T-helper 17 cell (primary cell): ENCODE results near the gene STRC. TPM values are rescaled to one million over a fixed set of nuclear protein-coding genes. Genes with fewer than 3 reads are reported as not detected.
"Not testable (repeated sequence)": the region's sequence is repeated elsewhere in the genome, so short reads cannot be mapped to it uniquely, and the experiment has no call there.

Experiments used
- ATAC-seq: fragments of 150-1000 bp; cut with Tn5 transposase; 2 replicates; pipeline ENCODE4 v1.10.0; 2021; ENCODE audit warnings: mild to moderate bottlenecking, moderate library complexity
- DNase-seq, 3 donors: peaks; one replicate each; pipeline versions ENCODE4 v3.0.0 to v3.0.0-alpha.2; 2020 to 2021
- H3K9me3 ChIP-seq: one replicate; pipeline ENCODE4 v1.7.0; 2013; ENCODE audit warnings: low read length, mild to moderate bottlenecking; ENCODE audit not compliant: control insufficient read depth, poor library complexity, severe bottlenecking
- H3K27ac Mint-ChIP-seq: one replicate; pipeline ENCODE4 v1.8.0; 2022; ENCODE audit warnings: mild to moderate bottlenecking, moderate library complexity, mixed read lengths
- H3K27me3 Mint-ChIP-seq: one replicate; pipeline ENCODE4 v1.8.0; 2022; ENCODE audit warnings: mixed read lengths
- H3K36me3 Mint-ChIP-seq: one replicate; pipeline ENCODE4 v1.8.0; 2022; ENCODE audit warnings: low read depth, mixed read lengths
- H3K4me1 Mint-ChIP-seq: one replicate; pipeline ENCODE4 v1.8.0; 2022; ENCODE audit warnings: mild to moderate bottlenecking, mixed read lengths
- H3K4me3 Mint-ChIP-seq: one replicate; pipeline ENCODE4 v1.8.0; 2022; ENCODE audit warnings: mild to moderate bottlenecking, moderate library complexity, mixed read lengths
- total RNA-seq, 4 donors: library from RNA in 2 of 4; stranded (reverse) in 2 of 4; gene quantifications; one replicate each; pipeline ENCODE4 v1.2.3 and lab custom pipeline; 2022 to 2026

Gene STRC
- total RNA-seq, 2 donors from 2014 or later = 1.8 TPM

DNA sequence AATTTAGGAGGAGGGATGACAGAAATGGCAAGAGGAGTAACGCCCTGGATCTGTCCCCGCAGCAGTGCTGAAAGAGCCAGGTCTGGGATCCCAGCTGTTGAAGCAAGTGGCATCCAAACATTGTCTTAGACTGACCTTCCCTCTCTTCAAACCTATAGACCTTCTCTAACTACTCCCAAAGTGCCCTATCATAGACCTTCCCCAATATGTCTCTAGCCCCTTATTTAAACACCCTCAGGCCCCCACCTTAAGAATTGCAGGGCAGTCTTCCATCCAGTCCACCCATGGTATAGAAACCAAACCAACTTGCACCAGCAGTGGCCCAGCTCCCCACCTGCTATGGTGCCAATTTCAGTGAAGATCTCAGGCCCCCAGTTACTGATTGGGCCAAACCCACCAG, 18.4 kb downstream of the STRC start:
- H3K36me3 Mint-ChIP-seq, H3K4me1 Mint-ChIP-seq, H3K4me3 Mint-ChIP-seq, DNase-seq, H3K27ac Mint-ChIP-seq, ATAC-seq, H3K9me3 ChIP-seq: not testable (repeated sequence)
- H3K27me3 Mint-ChIP-seq = peaks cover 52% of the 10 kb centered on the region

DNA sequence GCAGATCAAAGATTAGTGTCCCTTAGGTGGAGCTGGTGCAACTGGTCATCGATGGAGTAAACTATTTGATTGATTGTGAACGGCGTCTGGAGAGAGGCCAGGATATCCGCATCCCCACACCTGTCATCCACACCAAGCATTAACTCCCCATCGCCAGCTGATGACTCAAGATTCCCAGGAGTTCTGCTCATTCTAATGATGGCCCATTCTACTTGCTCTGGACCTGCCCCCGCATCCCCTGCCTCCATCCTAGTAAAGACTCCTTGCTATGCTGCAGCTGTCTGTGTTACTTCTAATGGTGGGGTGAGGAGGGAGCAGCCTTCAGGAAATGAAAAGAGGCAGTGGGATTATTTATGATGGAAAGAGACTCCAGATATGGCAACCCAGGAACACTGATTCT, 19.5 kb downstream of the STRC start:
- not testable (repeated sequence) for ATAC-seq, H3K27ac Mint-ChIP-seq, H3K36me3 Mint-ChIP-seq, DNase-seq, H3K4me3 Mint-ChIP-seq, H3K9me3 ChIP-seq, H3K4me1 Mint-ChIP-seq
- H3K27me3 Mint-ChIP-seq = peaks cover 45% of the 10 kb centered on the region

DNA sequence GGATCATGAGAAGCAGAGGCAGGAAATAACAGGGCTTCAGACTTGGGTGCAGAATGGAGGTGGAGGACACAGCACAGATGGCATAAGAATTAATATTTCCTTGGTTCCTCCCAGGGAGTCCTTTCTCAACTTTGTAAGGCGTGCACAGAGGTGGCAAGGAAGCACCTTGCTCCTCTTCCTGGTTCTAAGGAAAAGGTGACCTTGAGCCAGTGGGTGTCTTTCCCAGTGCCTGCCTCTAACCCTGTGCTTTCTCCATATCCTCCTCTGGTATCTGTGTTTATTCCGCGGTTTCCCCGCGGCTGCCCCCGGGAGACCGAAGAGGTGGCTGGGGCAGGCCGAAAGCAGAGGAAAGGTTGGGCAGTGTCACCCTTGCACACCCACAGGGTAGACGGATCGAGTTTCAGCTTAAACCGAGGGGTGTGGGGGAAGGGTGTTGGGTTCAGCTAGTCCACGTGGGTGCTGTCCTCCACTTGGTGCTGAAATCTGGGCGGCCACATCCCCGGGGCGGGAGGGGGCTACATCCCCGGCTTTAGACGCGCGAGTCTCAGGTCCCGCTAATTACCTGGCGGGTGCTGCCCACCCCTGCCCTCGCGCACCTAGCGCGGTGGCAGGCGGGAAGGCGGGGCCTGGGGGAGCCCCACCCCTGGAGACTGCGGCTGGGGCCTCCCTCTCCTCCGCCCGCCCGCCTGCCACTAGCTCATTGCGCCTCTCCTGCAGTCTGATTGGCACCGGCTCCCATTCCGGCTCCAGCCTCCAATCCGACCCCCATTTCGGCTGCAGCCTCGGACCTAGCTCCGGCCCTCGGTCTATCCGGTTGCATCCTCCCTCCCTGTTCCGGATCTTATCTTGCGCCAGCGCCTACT, 25.0 kb downstream of the STRC start, which contains the start of gene CKMT1B:
Gene CKMT1B (plus strand): TSS at position 700 of the 863 bp plus-strand sequence. CDS start 192 bp downstream, outside the sequence.
- H3K4me1 Mint-ChIP-seq, H3K9me3 ChIP-seq, H3K4me3 Mint-ChIP-seq, H3K27ac Mint-ChIP-seq, H3K36me3 Mint-ChIP-seq, DNase-seq: not testable (repeated sequence)
- peaks cover 18% of the 10 kb centered on the region for H3K27me3 Mint-ChIP-seq
- ATAC-seq = peak; percentile 15

DNA sequence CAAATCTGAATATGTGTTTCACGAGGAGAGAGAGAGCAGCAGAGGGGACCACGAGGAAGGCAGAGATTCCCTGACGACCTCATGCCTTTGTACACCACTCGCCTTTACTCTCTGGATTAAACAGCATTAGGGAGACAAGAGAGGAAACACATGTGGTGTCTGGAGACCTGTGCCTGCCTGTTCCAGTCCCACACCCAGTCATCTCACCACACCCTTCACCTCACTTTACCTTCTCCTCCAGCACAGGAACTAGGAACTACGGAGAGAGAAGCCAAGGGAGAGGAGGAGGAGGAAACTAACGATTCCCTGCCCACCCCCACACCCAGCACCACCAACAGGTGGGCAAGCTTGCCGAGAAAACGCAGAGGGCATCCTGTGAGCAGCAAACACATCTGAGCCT, 25.8 kb downstream of the STRC start:
- not testable (repeated sequence) for H3K27ac Mint-ChIP-seq, ATAC-seq, H3K4me3 Mint-ChIP-seq, H3K36me3 Mint-ChIP-seq, DNase-seq, H3K4me1 Mint-ChIP-seq, H3K9me3 ChIP-seq
- peaks cover 14% of the 10 kb centered on the region for H3K27me3 Mint-ChIP-seq

DNA sequence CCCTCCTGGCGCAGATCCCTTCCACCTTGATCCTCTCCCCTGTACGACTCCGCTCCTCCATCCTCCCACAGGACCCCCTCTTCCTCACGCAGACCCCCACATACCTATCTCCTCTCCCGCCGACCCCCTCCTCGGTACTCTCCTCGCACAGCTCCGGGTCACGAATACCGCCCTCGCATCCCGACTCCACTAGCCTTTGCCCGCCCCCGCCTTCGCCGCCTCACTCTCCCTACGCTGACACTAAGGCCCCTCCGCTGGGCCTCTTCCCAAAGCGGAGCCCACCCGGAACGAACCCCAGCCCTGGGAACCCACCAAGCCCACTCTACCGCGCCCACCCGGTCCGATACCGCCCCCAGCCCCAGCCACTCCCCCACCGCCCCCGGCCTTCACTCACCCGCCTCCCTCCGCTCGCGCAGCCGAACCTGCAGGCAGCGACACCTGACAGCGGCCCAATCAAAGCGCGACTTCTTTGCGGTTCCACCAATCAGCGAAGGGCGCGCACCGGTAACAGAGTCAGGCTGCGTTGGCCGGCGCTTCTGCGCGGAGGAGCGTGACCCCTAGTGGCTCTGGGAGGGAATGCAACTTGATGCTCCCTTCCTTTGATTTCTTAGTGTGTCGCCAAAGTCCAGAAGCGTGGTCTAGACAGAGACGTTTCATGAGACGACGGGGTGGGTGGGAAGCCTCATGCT, 28.7 kb downstream of the STRC start, which contains the start of gene PPIP5K1:
Gene PPIP5K1 (minus strand): TSS at position 431 of the 689 bp plus-strand sequence. CDS start 5,704 bp downstream, outside the sequence.
- H3K27ac Mint-ChIP-seq, H3K36me3 Mint-ChIP-seq, H3K4me1 Mint-ChIP-seq, H3K9me3 ChIP-seq, H3K27me3 Mint-ChIP-seq, DNase-seq, H3K4me3 Mint-ChIP-seq: not testable (repeated sequence)
- ATAC-seq = peak; percentile 98

DNA sequence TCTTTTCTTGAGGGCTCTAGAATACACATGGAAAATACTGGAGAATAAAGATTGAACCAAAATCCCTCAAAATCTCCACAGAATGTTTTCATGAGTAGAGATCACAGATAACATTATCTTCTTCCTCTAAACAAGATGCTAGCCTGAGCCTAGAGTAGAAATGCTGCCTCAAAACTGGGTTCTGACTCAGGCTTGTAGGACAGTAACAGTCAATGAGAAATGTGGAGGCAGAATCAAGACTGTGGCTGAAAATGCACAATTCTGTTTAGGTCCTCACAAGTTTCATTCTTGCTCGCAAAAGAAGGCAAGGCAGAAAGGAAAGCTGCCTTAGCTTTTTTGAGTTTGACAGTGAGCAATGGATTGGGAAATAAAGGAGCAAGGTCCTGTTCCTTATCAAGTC, 44.0 kb downstream of the STRC start:
- not testable (repeated sequence) for H3K27ac Mint-ChIP-seq, H3K4me1 Mint-ChIP-seq, H3K27me3 Mint-ChIP-seq, DNase-seq, H3K9me3 ChIP-seq, H3K4me3 Mint-ChIP-seq, ATAC-seq, H3K36me3 Mint-ChIP-seq

DNA sequence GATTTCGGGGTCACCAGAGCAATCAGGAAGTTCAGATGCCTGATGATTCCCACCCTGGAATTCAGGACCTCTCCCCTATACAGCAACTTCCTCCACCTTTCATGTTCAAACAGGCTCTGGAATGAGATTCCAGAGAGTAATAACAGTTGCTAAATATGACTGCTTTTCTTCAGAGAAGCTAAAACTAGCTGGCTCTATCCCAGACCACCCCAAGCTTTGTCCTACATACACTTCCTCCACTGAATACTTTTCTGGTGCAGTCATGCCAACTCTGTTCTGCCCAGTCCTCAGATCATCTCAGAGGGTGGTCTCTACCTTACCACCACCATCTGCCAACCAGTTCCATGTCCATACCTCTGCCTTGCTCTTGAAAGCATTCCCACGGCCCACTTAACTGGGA, 52.0 kb downstream of the STRC start:
- H3K9me3 ChIP-seq, H3K27ac Mint-ChIP-seq, H3K27me3 Mint-ChIP-seq, DNase-seq, H3K36me3 Mint-ChIP-seq, ATAC-seq, H3K4me3 Mint-ChIP-seq, H3K4me1 Mint-ChIP-seq: not testable (repeated sequence)

DNA sequence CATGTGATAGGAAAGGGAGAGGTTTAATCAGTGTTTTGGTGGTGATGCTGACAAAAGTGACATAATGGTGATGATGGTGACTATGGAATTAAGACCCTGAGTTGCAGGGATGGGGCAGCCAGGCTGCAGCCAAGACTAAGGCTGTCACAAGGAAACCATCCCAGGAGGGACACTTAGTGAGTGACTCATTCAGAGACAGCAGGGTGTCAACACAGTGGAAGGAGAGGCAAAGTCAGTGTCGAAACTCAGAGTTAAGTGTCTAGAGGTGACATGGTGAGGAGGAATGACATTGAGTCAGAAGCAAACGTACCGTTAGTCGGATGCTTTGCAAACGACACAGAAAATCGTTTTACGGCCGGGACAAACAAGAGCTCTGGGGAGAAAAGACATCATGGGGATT, 54.8 kb downstream of the STRC start:
- not testable (repeated sequence) for H3K4me1 Mint-ChIP-seq, H3K9me3 ChIP-seq, H3K27ac Mint-ChIP-seq, ATAC-seq, H3K27me3 Mint-ChIP-seq, H3K4me3 Mint-ChIP-seq, DNase-seq, H3K36me3 Mint-ChIP-seq

DNA sequence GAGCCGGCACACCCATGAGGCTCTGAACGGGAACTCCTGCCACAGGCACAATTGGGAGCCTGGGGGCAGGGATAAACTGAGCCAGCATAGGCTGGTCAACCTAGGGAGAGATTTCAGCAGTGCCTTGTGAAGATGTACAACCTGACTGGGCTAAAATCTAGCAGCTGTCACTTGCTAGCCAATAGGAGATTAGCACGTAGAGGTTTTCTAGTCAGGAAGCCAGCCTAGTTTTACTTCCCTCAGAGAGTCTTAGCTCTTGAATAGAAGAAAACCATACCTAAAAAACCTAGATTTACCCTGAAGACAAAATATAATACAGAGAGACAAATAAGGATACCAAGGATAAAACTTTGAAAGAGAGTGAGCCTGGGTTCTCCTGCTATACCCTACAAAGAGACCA, 55.8 kb downstream of the STRC start:
- H3K27me3 Mint-ChIP-seq, ATAC-seq, H3K4me1 Mint-ChIP-seq, H3K36me3 Mint-ChIP-seq, H3K4me3 Mint-ChIP-seq, H3K9me3 ChIP-seq, H3K27ac Mint-ChIP-seq, DNase-seq: not testable (repeated sequence)

DNA sequence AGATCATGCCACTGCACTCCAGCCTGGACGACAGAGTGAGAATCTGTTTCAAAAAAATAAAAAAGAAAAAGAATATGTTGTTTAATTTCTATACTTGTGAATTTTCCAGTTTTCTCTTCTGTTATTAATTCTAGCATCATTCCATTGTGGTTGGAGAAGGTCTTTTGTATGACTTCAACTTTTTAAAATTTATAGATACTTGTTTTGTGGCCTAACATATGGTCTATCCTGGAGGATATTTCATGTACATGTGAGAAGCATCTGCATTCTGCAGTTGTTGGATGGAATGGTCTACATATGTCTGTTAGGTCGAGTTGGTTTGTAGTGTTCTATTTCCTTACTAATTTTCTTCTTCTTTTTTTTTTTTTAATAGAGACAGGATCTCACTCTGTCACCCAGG, 65.6 kb downstream of the STRC start:
- ATAC-seq (no peak), DNase-seq (no peak)
- no peaks in the 10 kb centered on the region for H3K9me3 ChIP-seq
- Mint-ChIP-seq H3K4me1 (peaks cover 2% of the 10 kb centered on the region), H3K27me3 (no peaks in the 10 kb centered on the region), H3K27ac (no peak overlapping the region), H3K4me3 (no peak overlapping the region), H3K36me3 (peaks cover 5% of the 10 kb centered on the region)

DNA sequence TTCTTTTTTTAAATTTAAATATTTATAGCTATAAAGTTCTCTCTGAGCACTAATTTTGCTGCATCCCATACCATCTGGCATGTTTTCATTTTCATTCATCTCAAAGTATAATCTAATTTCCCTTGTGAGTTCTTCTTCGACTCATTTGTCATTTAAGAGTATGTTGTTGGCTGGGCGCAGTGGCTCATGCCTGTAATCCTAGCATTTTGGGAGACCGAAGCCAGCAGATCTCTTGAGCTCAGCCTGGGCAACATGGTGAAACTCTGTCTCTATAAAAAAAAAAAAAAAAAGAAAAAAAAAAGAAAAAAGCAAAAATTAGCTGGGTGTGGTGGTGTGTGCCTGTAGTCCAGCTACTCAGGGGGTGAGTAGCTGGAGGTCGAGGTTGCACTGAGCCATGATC, 66.3 kb downstream of the STRC start:
- peaks cover 3% of the 10 kb centered on the region for H3K36me3 Mint-ChIP-seq
- DNase-seq (no peak), ATAC-seq (no peak)
- no peaks in the 10 kb centered on the region for H3K9me3 ChIP-seq
- no peak overlapping the region for H3K27ac Mint-ChIP-seq
- peaks cover 2% of the 10 kb centered on the region for H3K4me1 Mint-ChIP-seq
- no peak overlapping the region for H3K4me3 Mint-ChIP-seq
- no peaks in the 10 kb centered on the region for H3K27me3 Mint-ChIP-seq

DNA sequence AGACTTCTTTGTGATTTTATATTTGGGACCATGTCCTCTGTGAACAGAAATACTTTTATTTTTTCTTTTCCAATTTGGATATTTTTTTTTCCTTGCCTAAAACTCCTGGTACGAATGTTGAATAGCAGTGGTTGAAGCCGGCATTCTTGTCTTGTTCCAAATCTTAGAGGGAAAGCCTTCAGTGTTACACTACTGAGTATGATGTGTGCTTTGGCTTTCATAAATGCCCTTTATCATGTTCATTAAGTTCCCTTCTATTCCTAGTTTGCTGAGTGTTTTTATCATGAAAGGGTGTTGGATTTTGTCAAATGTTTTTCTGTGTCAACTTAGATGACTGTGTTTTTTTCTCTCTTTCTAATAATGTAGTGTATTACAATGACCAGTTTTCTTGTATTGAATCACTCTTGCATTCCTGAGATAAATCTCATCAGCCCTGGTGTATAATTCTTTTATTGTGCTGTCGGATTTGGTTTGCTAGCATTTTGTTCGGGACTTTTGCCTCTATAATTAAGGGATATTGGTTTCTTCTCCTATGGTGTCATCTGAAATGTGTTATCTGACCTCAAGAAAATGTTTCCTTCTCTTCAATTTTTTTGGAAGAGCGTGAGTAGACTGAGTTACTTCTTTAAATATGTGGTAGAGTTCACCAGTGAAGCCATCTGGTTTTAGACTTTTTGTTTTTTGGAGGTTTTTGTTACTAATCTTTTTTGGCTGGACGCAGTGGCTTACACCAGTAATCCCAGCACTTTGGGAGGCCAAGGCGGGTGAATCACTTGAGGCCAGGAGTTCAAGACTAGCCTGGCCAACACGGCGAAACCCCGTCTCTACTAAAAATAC, 67.9 kb downstream of the STRC start:
- no peaks in the 10 kb centered on the region for H3K9me3 ChIP-seq
- no peak overlapping the region for H3K4me3 Mint-ChIP-seq
- H3K27ac Mint-ChIP-seq = no peak overlapping the region
- ATAC-seq (no peak), DNase-seq (no peak)
- H3K36me3 Mint-ChIP-seq = peaks cover 3% of the 10 kb centered on the region
- H3K27me3 Mint-ChIP-seq = no peaks in the 10 kb centered on the region
- peaks cover 2% of the 10 kb centered on the region for H3K4me1 Mint-ChIP-seq
